Natural killer cell (primary cell): ENCODE data around the gene LRRC49. TPM values are rescaled to one million over a fixed set of nuclear protein-coding genes. Genes with fewer than 3 reads are reported as not detected.
"Not testable (repeated sequence)": the region's sequence is repeated elsewhere in the genome, so short reads cannot be mapped to it uniquely, and the experiment has no call there.

ENCODE experiments used
- ATAC-seq, 3 donors: fragments of 150-1000 bp in 2 of 3; fragments of 200-7000 bp in 1 of 3; cut with Tn5 transposase; 1 replicate in 1 of 3; 2 replicates in 2 of 3; pipeline ENCODE4 v1.10.0; 2021; ENCODE audit warnings: mild to moderate bottlenecking in 2 of 3, moderate library complexity in 2 of 3
- DNase-seq, 2 donors: peaks; one replicate each; pipeline versions ENCODE4 v3.0.0 to v3.0.0-alpha.2; 2013 to 2021; ENCODE audit warnings: mixed read lengths in 1 of 2
- H3K27ac ChIP-seq: one replicate; pipeline ENCODE4 v1.5.1; 2013; ENCODE audit warnings: mild to moderate bottlenecking, low read length
- H3K27me3 ChIP-seq: one replicate; pipeline ENCODE4 v1.6.1; 2013; ENCODE audit warnings: low read length; ENCODE audit not compliant: control insufficient read depth, insufficient read depth
- H3K36me3 ChIP-seq: one replicate; pipeline ENCODE4 v1.6.1; 2013; ENCODE audit warnings: low read length; ENCODE audit not compliant: control insufficient read depth, insufficient read depth
- H3K4me1 ChIP-seq: one replicate; pipeline ENCODE4 v1.6.1; 2013; ENCODE audit warnings: low read length; ENCODE audit not compliant: control insufficient read depth, insufficient read depth
- H3K4me3 ChIP-seq: one replicate; pipeline ENCODE4 v1.5.1; 2013; ENCODE audit warnings: low read length
- H3K9me3 ChIP-seq: one replicate; pipeline ENCODE4 v1.6.1; 2013; ENCODE audit warnings: low read length; ENCODE audit not compliant: control insufficient read depth, insufficient read depth
- H3K27ac Mint-ChIP-seq, 2 donors: one replicate each; pipeline ENCODE4 v1.8.0; 2022; ENCODE audit warnings: mild to moderate bottlenecking in 2 of 2, mixed read lengths in 2 of 2, moderate library complexity in 1 of 2
- H3K27me3 Mint-ChIP-seq, 2 donors: one replicate each; pipeline ENCODE4 v1.8.0; 2022; ENCODE audit warnings: low read depth in 2 of 2, mixed read lengths in 2 of 2
- H3K36me3 Mint-ChIP-seq: one replicate; pipeline ENCODE4 v1.8.0; 2022; ENCODE audit warnings: mixed read lengths
- H3K4me1 Mint-ChIP-seq, 2 donors: one replicate each; pipeline ENCODE4 v1.8.0; 2022; ENCODE audit warnings: mixed read lengths in 2 of 2
- H3K4me3 Mint-ChIP-seq: one replicate; pipeline ENCODE4 v1.8.0; 2022; ENCODE audit warnings: mild to moderate bottlenecking, moderate library complexity, mixed read lengths
- H3K9me3 Mint-ChIP-seq, 2 donors: one replicate each; pipeline ENCODE4 v1.8.0; 2022; ENCODE audit warnings: mixed read lengths in 2 of 2
- WGBS: methylation state at CpG from one replicate; pipeline ENCODE4 v1.1.7; 2013; ENCODE audit warnings: missing lambda C conversion rate; ENCODE audit not compliant: insufficient coverage; 5-methylcytosine and 5-hydroxymethylcytosine counted together
- intact Hi-C: fragments of 100-400 bp; cut with micrococcal nuclease; formaldehyde crosslinking; loops from one replicate; pipeline ENCODE4 v1.14.2; 2022
- total RNA-seq, 4 donors: library from RNA; stranded (reverse); fragments of 120-200 nt in 1 of 4; gene quantifications; one replicate each; pipeline versions ENCODE4 v1.2.3 to v1.2.4, GENCODE V29; 2013 to 2022
- TF ChIP-seq, protein P1 (sequence below): fragments of 200-600 bp; IDR thresholded peaks from one replicate; pipeline ENCODE4 v1.8.0; 2022; ENCODE audit warnings: antibody characterized with exemption

Gene LRRC49
- total RNA-seq, 3 donors from 2014 or later (not counting 1 experiment from before 2014, with no cell fraction given), result 0.14 to 0.38 TPM; not detected in 1

- H3K9me3 Mint-ChIP-seq, result peaks cover 4 to 7% of the 10 kb centered on the region in 2 donors
- Histone ChIP-seq H3K27ac (no peak overlapping the region), H3K4me3 (no peak overlapping the region), H3K4me1 (no peaks in the 10 kb centered on the region), H3K36me3 (no peaks in the 10 kb centered on the region), H3K27me3 (no peaks in the 10 kb centered on the region), H3K9me3 (no peaks in the 10 kb centered on the region)
- intact Hi-C loops, result no loop called here
- TF ChIP-seq, protein P1, sequence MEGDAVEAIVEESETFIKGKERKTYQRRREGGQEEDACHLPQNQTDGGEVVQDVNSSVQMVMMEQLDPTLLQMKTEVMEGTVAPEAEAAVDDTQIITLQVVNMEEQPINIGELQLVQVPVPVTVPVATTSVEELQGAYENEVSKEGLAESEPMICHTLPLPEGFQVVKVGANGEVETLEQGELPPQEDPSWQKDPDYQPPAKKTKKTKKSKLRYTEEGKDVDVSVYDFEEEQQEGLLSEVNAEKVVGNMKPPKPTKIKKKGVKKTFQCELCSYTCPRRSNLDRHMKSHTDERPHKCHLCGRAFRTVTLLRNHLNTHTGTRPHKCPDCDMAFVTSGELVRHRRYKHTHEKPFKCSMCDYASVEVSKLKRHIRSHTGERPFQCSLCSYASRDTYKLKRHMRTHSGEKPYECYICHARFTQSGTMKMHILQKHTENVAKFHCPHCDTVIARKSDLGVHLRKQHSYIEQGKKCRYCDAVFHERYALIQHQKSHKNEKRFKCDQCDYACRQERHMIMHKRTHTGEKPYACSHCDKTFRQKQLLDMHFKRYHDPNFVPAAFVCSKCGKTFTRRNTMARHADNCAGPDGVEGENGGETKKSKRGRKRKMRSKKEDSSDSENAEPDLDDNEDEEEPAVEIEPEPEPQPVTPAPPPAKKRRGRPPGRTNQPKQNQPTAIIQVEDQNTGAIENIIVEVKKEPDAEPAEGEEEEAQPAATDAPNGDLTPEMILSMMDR, result no peak
- H3K27me3 Mint-ChIP-seq, result peaks cover 19 to 55% of the 10 kb centered on the region in 2 donors
- H3K4me1 Mint-ChIP-seq, result no peaks in the 10 kb centered on the region
- ATAC-seq (no peak), DNase-seq (no peak)
- peaks cover 13% of the 10 kb centered on the region for H3K36me3 Mint-ChIP-seq
- no peak overlapping the region for H3K4me3 Mint-ChIP-seq
- no peak overlapping the region for H3K27ac Mint-ChIP-seq
These were observed 105.7 kb downstream of the LRRC49 start for GRCh38 chr15:70998319-70998718.

DNA sequence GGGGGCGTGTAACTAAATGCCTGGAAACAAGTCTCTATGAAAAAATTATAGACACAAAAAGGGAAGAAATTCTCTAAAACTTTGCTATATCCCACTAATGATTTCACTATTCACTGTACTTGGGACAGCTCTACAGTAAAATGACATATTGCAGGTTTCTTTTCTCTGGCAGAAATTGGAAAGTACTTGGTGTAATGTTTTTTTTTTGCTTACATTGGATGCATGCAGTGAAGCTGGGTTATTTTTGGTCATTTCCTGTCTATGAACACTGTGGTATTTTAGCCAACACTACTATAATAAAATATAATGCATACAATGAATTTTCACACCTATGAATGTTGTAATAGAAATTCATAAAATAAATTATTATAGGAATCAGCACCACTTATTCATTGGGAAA lies 109.7 kb downstream of the LRRC49 start:
- TF ChIP-seq, protein P1, result no peak
- DNase-seq (no peak), ATAC-seq (no peak)
- Histone ChIP-seq H3K4me3 (no peak overlapping the region), H3K36me3 (no peaks in the 10 kb centered on the region), H3K27ac (no peak overlapping the region), H3K27me3 (no peaks in the 10 kb centered on the region), H3K9me3 (no peaks in the 10 kb centered on the region), H3K4me1 (no peaks in the 10 kb centered on the region)
- no peak overlapping the region for H3K27ac Mint-ChIP-seq
- H3K27me3 Mint-ChIP-seq, result peaks cover 19 to 40% of the 10 kb centered on the region in 2 donors
- no peaks in the 10 kb centered on the region for H3K4me1 Mint-ChIP-seq
- H3K9me3 Mint-ChIP-seq, result peaks cover 4 to 7% of the 10 kb centered on the region in 2 donors
- H3K4me3 Mint-ChIP-seq, result no peak overlapping the region
- no CpG with 5 or more reads among the region's 1 CpG for WGBS
- H3K36me3 Mint-ChIP-seq, result peaks cover 13% of the 10 kb centered on the region
- intact Hi-C loops, result no loop called here

- no peak overlapping the region for H3K4me3 Mint-ChIP-seq
- Histone ChIP-seq H3K27me3 (no peaks in the 10 kb centered on the region), H3K4me1 (no peaks in the 10 kb centered on the region), H3K4me3 (no peak overlapping the region), H3K36me3 (no peaks in the 10 kb centered on the region), H3K9me3 (no peaks in the 10 kb centered on the region), H3K27ac (no peak overlapping the region)
- ATAC-seq, result no peak
- intact Hi-C loops, result no loop called here
- H3K36me3 Mint-ChIP-seq, result peaks cover 13% of the 10 kb centered on the region
- H3K9me3 Mint-ChIP-seq, result peaks cover 4% of the 10 kb centered on the region in 2 donors
- H3K4me1 Mint-ChIP-seq, result no peaks in the 10 kb centered on the region
- DNase-seq, result no peak
- TF ChIP-seq, protein P1, result no peak
- H3K27me3 Mint-ChIP-seq, result peaks cover 19 to 32% of the 10 kb centered on the region in 2 donors
- H3K27ac Mint-ChIP-seq, result no peak overlapping the region
These were observed 110.7 kb downstream of the LRRC49 start for GRCh38 chr15:71003319-71003718.

DNA sequence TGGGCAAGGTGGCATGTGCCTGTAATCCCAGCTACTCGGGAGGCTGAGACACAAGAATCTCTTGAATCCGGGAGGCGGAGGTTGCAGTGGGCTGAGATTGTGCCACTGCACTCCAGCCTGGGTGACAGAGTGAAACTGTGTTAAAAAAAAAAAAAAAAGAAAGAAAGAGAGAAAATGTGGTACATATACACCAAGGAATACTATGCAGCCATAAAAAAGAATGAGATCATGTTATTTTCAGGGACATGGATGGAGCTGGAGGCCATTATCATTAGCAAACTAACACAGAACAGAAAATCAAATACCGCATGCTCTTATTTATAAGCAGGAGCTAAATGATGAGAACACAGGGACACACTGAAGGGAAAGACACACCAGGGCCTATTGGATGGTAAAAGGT lies 111.9 kb downstream of the LRRC49 start:
- H3K27ac Mint-ChIP-seq, H3K27me3 ChIP-seq, ATAC-seq, H3K9me3 ChIP-seq, H3K27ac ChIP-seq, H3K9me3 Mint-ChIP-seq, H3K4me1 Mint-ChIP-seq, H3K36me3 Mint-ChIP-seq, DNase-seq, H3K4me3 ChIP-seq, H3K36me3 ChIP-seq, H3K4me3 Mint-ChIP-seq, intact Hi-C loops, H3K4me1 ChIP-seq: not testable (repeated sequence)
- peaks cover 13 to 25% of the 10 kb centered on the region in 2 donors for H3K27me3 Mint-ChIP-seq
- WGBS, result 96% methylated on average over 4 of the region's 4 CpGs
